Keratinocyte (primary cell): ENCODE data around the gene FRMD1.

Experiments used
- EZH2 ChIP-seq: IDR thresholded peaks from one replicate; pipeline ENCODE4 v1.6.1; 2012; ENCODE audit warnings: inconsistent platforms, mild to moderate bottlenecking, low read length, moderate library complexity
- TF ChIP-seq, protein P1 (sequence below), 3 experiments: IDR thresholded peaks in 1 of 3; conservative IDR thresholded peaks in 1 of 3; optimal IDR thresholded peaks in 1 of 3; 2 replicates in 2 of 3; 3 replicates in 1 of 3; pipeline versions ENCODE3 to v1.5.1; 2011; ENCODE audit warnings: low read length in 3 of 3, mild to moderate bottlenecking in 3 of 3, moderate library complexity in 2 of 3, control low read depth in 1 of 3, inconsistent platforms in 1 of 3; ENCODE audit not compliant: insufficient read depth in 2 of 3; ENCODE audit errors: extremely low read depth in 1 of 3

DNA sequence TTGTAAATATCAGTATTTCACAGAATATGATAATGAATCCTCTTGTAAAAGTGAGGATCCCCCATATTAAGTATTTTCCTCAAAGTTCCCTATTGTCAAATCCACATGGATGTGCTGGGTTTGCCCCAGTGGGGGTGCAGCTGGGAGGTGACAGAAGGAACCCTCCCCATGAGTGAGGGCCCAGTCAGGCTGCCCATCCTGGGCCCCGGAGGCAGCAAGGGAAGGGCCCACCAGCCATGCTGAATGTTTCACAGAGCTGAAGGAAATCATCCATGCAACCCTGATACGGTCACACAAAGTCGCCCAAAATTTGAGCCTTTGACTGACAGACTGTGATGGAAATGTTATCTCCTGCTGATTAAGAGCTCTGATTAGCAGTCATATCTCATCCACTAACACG lies 39.7 kb downstream of the FRMD1 start:
- TF ChIP-seq, protein P1, sequence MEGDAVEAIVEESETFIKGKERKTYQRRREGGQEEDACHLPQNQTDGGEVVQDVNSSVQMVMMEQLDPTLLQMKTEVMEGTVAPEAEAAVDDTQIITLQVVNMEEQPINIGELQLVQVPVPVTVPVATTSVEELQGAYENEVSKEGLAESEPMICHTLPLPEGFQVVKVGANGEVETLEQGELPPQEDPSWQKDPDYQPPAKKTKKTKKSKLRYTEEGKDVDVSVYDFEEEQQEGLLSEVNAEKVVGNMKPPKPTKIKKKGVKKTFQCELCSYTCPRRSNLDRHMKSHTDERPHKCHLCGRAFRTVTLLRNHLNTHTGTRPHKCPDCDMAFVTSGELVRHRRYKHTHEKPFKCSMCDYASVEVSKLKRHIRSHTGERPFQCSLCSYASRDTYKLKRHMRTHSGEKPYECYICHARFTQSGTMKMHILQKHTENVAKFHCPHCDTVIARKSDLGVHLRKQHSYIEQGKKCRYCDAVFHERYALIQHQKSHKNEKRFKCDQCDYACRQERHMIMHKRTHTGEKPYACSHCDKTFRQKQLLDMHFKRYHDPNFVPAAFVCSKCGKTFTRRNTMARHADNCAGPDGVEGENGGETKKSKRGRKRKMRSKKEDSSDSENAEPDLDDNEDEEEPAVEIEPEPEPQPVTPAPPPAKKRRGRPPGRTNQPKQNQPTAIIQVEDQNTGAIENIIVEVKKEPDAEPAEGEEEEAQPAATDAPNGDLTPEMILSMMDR (optimal IDR thresholded peaks at IDR 0.05 in 1 of 3, IDR thresholded peaks at IDR 0.05 in 1 of 3, conservative IDR thresholded peaks at IDR 0.05 in 1 of 3; ENCODE audit: extremely low read depth in 1 of 3, insufficient read depth in 2 of 3, low read length in 3 of 3) = no peak
- no peak for TF ChIP-seq EZH2
